Bladder microvascular endothelial cell (primary cell): Measurements from ENCODE around the gene ECHS1. TPM values are rescaled to one million over a fixed set of nuclear protein-coding genes. Genes with fewer than 3 reads are reported as not detected.

ENCODE experiments used
- total RNA-seq: library from RNA; depleted of rRNA; stranded (reverse); fragments of >200 nt; gene quantifications from 2 replicates; pipeline ENCODE4 v1.2.3, GENCODE V29; 2014

The ECHS1 gene
- 59.1 and 71.9 TPM in 2 replicates for total RNA-seq

GRCh38 chr10:133373174-133374090, at the start of gene ECHS1:
TSS of gene ECHS1 (minus strand) at chr10:133373354. CDS start at chr10:133373333, 21 bp downstream.

GRCh38 chr10:133394064-133394663, 21.0 kb upstream of the ECHS1 start, which contains the start of gene MTG1:
TSS of gene MTG1 (plus strand) at chr10:133394157. CDS start at chr10:133394221, 64 bp downstream.

GRCh38 chr10:133379152-133379800, 6.1 kb upstream of the ECHS1 start, which contains the start of gene PAOX:
TSS of gene PAOX (plus strand) at chr10:133379262. CDS start at chr10:133379317, 55 bp downstream.

GRCh38 chr10:133357285-133358161, 15.6 kb downstream of the ECHS1 start, which contains the start of gene FUOM:
TSS of gene FUOM (minus strand) at chr10:133358019. CDS start at chr10:133358007, 12 bp downstream.

GRCh38 chr10:133336577-133337369, 36.4 kb downstream of the ECHS1 start, which contains the start of gene CALY:
TSS of gene CALY (minus strand) at chr10:133336896. CDS start at chr10:133328989, 7,907 bp downstream.

Other genes starting within 250 kb of the ECHS1 start
- under 0.01 TPM in 1 of 2 replicates, not detected in the other for gene KNDC1, start 213.1 kb downstream of the ECHS1 start, total RNA-seq
- gene UTF1, start 143.1 kb downstream of the ECHS1 start, total RNA-seq: not detected in 2 replicates
- not detected in 2 replicates for gene VENTX, start 135.5 kb downstream of the ECHS1 start, total RNA-seq
- gene ADAM8, start 96.5 kb downstream of the ECHS1 start, total RNA-seq: 0.65 and 1.6 TPM in 2 replicates
- gene TUBGCP2, start 64.5 kb downstream of the ECHS1 start, total RNA-seq: 37.1 and 51.0 TPM in 2 replicates
- 17.3 and 20.9 TPM in 2 replicates for gene ZNF511, start 64.4 kb downstream of the ECHS1 start, total RNA-seq
- gene CALY, start 36.5 kb downstream of the ECHS1 start, total RNA-seq: not detected in 2 replicates
- not detected in 2 replicates for gene PRAP1, start 26.0 kb downstream of the ECHS1 start, total RNA-seq
- 13.3 and 18.1 TPM in 2 replicates for gene FUOM, start 15.3 kb downstream of the ECHS1 start, total RNA-seq
- gene PAOX, start 5.9 kb upstream of the ECHS1 start, total RNA-seq: 6.0 and 6.9 TPM in 2 replicates
- gene MTG1, start 20.8 kb upstream of the ECHS1 start, total RNA-seq: 34.6 and 48.5 TPM in 2 replicates
- not detected in 2 replicates for gene SPRN, start 51.3 kb upstream of the ECHS1 start, total RNA-seq
- 0.49 and 1.2 TPM in 2 replicates for gene SCART1, start 80.6 kb upstream of the ECHS1 start, total RNA-seq
- gene CYP2E1, start 154.0 kb upstream of the ECHS1 start, total RNA-seq: 0.16 and 0.63 TPM in 2 replicates
- 0.13 and 0.16 TPM in 2 replicates for gene SYCE1, start 192.2 kb upstream of the ECHS1 start, total RNA-seq